ENCODE results near the gene TYMP.

TYMP gene

DNA sequence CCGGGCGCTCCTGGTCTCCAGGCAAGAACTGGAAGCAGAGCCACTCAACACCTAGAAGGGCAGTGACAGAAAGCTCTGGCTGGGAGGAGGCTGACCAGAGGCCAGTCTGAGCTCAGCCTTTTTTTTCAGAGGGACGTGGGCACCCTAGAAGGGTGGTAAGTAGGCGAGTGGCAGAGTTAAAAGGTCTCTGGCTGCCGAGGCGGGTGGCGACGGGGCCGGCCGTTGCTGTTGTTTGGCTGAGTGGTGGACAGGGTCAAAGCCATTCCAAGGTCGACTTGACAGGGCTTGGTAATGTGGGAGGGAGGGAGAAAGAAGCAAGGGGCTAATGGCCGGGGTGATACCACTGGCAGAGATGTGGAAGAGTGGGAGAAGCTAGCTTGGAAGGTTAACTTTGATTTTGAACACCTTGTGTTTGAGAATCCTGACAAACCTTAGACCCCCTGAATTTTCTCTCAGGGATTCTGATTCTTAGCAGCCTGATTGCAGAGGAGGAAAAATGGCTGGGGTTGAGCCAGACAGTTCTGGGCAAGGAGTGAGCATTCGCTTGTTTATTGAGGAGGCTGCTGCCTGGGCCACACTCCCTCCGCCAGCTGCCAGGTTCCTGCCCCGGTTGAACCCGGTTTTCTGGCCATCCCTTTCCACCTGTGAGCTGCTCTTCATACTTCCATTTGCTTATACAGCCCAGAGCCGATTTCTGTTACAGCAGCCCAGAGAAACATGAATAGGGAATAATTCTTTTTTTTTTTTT lies 33.8 kb upstream of the TYMP start:
- no peak for DNase-seq (ENCODE audit: low spot score)

DNA sequence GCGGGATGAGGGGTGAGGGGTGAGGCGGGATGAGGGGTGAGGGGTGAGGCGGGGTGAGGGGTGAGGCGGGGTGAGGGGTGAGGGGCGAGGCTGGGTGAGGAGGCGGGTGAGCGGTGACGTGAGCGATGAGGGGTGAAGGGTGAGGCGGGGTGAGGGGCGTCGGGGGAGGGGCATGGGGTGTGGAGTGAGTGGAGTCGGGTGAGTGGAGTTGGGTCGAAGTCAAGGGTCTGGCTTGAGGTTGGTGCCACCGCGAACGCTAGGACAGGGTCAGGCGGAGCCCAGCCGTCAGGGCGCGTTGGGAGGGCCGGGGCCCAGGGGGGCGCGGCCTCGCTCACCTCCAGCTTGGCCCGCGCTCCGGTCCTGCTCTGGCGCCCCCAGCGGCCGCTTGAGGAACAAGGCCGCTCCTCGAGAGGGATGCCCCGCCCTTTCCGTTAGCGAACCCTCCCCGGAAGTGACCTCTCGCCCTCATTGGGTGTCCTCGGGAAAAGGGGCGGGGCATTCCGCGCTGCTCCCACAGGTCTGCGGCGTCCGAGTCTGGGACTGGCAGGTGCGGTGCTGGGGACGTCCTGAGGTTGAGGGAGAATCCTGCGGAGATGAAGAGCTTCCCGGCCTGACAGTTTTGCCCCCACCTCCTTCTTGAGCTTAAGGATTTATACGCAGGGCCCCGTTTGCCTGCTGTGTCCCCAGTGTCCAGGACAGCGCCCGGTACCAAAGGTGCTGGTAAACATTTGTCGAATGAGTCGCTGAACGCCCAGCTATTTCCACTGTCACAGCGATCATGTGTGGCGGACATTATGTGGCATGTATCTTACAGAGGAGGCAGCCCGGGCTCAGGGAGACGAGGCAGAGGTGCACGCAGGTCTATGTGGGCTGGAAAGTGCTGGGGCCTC lies 33.0 kb upstream of the TYMP start, which contains the start of gene SYCE3:
TSS of gene SYCE3 (minus strand) at position 397 of the 890 bp plus-strand sequence. CDS start 6,514 bp downstream, outside the sequence.
- DNase-seq (ENCODE audit: low spot score) = peak; percentile 99

DNA sequence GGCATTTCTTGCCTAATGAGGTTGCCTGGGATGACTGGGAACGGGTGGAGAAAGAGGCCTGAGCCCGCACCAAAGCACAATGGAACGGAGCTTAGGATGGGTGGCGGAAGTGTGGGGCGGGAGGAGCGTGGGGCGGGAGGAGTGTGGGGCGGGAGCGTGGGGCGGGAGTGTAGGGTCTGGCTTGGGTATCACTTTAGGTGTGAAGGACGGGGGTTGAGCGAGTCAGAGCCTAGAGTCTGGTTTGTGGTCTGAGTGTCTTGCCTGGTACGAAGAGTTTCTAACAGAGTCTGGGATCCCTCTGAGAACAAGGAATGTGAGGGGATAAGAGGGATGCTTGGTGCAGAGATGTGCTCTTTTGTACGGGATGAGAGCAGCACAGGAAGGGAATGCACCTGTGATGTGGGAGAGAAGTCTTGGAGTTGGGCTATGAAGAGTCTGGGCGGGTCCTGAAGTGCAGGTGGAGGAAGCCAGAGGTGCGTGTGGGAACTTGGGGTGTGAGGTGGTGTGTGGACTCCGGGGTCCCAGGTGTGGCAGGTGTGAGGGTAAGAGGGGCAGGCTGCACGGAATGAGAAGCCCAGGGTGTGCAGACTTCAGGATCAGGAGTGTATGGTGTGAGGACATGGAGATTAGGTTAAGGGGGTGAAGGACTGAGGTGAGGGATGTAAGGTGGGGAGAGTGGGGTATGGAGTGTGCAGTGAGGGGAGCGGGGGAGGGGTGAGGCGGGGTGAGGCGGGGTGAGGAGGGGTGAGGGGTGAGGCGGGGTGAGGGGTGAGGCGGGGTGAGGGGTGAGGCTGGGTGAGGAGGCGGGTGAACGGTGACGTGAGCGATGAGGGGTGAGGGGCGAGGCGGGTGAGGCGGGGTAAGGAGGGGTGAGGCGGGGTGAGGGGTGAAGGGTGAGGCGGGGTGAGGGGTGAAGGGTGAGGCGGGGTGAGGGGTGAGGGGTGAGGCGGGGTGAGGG lies 31.9 kb upstream of the TYMP start:
- no peak for DNase-seq (ENCODE audit: low spot score)

- no peak for DNase-seq (ENCODE audit: low spot score)
Observed at GRCh38 chr22:50560034-50560433, 30.2 kb upstream of the TYMP start.

DNA sequence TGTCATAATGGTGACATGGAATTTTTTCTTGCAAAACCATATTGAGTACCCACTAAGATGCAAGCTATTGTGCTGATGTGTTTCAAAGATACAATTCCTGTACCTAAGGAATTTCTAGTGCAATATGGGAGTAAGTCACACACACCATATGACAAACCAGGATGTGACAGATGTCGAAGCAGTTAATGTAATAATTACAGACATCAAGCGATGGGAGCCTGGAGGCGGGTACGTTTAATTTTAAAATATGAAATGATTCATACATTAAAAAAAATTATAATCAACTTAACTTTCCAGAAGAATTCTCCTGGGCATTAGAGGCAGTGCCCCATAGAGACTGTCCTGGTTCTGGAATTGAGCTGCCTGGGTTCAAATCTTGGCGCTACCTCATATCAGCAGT lies 26.9 kb upstream of the TYMP start:
- no peak for DNase-seq (ENCODE audit: low spot score)

DNA sequence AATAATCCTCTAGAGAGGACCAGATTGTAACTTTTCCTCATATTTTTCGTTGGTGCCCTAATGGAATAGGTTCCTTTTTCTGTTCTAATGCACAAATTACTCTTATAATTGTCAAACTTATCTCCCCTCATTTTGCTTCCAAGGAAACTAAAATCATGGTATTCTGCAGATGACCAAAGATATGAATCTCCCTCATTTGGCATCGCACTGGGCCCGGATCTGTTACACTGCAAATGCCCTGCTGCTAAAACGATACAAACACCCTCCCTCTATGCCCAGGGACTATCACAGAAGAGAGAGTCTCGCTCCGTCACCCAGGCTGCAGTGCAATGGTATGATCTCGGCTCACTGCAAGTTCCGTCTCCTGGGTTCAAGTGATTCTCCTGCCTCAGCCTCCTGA lies 23.5 kb upstream of the TYMP start:
- DNase-seq (ENCODE audit: low spot score) = no peak

GRCh38 chr22:50551160-50551752 lies 21.4 kb upstream of the TYMP start:
- no peak for DNase-seq (ENCODE audit: low spot score)

DNA sequence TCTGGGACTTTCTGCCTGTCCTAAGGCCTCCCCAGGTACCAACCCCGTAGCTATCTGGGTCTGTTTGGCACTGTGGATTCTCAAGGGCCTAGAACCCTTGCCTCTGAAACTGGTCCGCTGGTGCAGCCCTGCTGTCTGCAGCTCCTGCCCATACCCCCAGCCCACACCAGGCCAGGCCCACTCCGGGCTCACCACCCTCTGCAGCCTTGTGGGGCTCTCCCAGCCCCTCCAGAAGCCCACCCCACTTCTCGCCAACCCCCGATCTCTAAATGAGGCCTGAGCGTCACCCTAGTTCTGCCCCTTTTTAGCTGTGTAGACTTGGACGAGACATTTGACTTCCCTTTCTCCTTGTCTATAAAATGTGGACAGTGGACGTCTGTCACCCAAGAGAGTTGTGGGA lies 20.6 kb upstream of the TYMP start:
- DNase-seq (ENCODE audit: low spot score) = no peak

GRCh38 chr22:50548921-50549790 lies 19.3 kb upstream of the TYMP start:
- DNase-seq (ENCODE audit: low spot score) = no peak

GRCh38 chr22:50548040-50548920 lies 18.5 kb upstream of the TYMP start:
- no peak for DNase-seq (ENCODE audit: low spot score)

GRCh38 chr22:50547263-50547985 lies 17.6 kb upstream of the TYMP start:
- DNase-seq (ENCODE audit: low spot score) = no peak

DNA sequence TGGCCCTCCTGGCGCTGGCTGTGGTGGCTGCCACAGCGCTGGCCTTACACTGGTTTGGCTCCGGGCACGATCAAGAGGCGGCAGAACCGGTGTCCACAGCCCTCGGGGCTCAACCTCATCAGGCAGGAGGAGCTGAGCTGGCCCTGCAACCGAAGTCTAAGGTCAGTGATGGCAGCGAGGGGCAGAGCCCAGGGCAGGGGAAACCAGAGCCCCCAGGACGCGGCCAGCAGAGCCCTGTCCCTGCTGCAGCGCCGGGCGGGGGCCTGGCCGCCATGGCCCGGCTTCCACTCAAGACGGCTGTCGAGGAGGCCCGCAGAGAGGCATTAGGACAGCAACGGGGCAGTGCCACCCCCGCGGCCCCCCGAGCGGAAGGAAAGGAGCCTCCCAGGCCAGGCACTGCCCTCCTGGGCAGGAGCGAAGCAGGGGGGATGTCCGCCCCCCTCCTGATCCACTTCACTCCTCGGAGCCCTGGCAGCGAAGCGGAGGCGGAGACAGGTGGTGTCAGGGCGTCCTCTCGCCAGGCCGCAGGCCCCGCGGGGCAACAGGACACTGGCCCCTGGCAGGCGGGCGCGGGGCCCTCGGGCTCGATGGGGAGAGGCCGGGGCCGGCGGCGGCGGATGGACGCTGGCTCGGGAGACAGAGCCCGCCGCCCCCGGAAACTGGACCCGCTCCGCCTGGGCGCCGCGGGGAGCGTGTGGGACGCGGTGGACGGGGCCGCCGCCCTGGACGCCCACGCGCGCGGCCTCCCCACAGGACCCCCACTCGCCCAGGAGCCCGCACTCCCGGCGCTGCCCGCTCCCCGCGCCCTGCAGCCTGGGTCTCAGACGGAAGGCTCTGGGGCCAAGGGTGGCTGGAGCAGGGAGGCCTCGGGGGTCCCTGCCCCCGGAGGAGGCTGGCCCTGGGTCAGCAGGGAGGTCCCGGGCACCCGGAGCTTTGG lies 16.8 kb upstream of the TYMP start:
- DNase-seq (ENCODE audit: low spot score) = no peak

DNA sequence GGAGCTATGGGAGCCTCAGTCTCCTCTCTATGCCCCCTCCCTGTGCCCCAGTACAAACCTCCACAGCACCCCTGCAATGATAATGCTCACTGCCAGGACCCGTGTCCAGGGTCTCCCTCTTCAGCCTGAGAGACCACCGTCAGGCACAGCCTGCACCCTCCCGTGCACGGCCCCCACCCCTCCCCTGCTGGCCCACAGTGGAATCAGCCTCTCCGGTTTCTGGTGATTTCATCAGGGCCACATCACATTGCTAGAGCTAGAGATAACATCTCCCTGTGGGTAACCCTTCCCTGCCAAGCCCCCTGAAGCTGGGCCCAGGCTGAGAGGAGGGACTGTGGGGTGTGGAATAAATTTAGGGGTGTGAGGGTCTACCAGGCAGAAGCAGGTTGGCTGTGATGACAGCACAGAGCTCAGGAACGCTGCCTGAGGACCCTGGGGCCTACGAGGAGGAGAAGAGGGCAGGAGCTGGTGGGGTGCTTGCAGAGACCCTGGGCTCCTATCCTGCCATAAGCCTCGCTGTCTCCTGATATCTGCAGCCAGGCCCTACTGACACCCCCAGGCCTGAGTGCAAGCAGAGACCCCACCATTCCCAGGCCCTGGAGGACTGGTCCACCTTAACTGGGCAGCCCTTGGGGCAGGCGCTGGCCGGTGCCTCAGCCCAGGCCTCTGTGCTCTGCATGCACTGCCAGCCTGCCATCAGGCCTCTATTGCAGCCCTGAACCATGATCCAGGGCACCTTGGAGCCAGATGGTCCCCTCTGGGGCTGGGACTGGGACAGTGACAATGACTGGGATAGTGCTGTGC lies 15.9 kb upstream of the TYMP start, which contains the start of gene KLHDC7B:
TSS of gene KLHDC7B (plus strand) at position 378 of the 804 bp plus-strand sequence. CDS start at position 723, 345 bp downstream.
- DNase-seq (ENCODE audit: low spot score) = peak; percentile 54

- DNase-seq (ENCODE audit: low spot score) = no peak
Observed at GRCh38 chr22:50544746-50545253, 15.0 kb upstream of the TYMP start.

- peak; percentile 89 for DNase-seq (ENCODE audit: low spot score)
Observed at GRCh38 chr22:50544078-50544745, 14.4 kb upstream of the TYMP start.

GRCh38 chr22:50542416-50542927 lies 12.7 kb upstream of the TYMP start:
- peak; percentile 86 for DNase-seq (ENCODE audit: low spot score)

Data from activated CD4-positive, alpha-beta T cell treated with anti-CD3 and anti-CD28 coated beads, Interleukin-2, Interleukin-4, amounts not matched to agents 100 ng/mL and 50 ng/mL, durations not matched to agents 16 hours and 8 hours (primary cell).